Measurements from ENCODE around the gene HESX1.

The HESX1 gene

DNA sequence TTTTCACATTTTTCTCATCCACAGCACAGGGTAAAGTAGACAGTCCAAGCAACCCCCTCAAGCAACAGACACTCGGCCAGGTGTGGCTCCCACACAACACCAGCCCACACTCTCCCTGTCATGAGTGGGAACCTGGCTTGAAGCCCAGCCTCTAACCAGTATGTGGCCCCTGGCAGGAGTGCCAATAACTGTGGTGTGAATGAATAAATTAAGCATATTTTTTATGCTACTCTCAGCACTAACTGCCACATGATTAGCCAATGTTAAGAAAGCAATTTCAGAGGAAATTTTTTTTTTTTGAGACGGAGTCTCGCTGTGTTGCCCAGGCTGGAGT lies 44.5 kb downstream of the HESX1 start:
- TF ChIP-seq, protein P1, sequence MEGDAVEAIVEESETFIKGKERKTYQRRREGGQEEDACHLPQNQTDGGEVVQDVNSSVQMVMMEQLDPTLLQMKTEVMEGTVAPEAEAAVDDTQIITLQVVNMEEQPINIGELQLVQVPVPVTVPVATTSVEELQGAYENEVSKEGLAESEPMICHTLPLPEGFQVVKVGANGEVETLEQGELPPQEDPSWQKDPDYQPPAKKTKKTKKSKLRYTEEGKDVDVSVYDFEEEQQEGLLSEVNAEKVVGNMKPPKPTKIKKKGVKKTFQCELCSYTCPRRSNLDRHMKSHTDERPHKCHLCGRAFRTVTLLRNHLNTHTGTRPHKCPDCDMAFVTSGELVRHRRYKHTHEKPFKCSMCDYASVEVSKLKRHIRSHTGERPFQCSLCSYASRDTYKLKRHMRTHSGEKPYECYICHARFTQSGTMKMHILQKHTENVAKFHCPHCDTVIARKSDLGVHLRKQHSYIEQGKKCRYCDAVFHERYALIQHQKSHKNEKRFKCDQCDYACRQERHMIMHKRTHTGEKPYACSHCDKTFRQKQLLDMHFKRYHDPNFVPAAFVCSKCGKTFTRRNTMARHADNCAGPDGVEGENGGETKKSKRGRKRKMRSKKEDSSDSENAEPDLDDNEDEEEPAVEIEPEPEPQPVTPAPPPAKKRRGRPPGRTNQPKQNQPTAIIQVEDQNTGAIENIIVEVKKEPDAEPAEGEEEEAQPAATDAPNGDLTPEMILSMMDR (IDR thresholded peaks at IDR 0.05; ENCODE audit: low read depth, low read length): no peak
- no peak overlapping the region for H3K4me3 ChIP-seq (ENCODE audit: low read depth, low read length)

DNA sequence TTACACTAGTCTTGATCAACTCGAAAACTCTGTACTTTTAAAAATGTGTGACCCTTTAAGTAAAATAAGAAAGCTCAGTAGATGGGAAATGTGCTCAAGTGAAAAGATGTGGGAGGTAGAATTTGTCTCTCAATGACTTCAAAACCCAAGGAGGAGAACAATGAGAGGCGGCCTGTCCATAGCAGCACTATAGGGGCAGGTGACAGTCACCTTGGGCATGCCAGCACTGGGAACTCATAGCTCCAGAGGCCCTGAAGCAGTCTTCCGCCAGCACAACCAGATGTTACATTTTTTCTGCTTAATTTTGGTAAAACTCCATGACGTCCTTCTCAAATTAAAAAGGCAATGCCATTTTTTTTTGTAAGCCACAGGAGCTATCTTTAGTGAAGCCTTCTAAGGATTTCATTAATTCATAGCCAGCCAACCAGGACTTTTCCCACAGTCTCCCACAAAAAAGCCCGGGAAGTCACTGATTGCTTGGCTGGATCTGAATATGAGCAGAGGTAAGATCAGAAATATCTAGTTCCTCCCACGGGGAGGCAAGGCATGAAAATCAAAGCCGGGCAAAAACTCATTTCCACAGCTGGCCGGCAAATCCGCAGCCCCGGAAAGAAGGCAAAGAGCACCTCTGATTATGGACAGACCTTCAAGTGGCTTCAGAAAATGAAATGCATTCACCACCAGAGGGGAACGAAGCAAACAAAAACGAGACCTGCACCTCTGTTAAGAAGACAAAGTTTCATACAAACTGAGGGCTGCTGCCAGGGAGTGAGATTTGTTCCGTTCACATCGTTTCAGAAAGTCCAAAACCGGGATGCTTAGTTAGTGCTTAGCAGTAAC lies 45.1 kb downstream of the HESX1 start:
- H3K4me3 ChIP-seq (ENCODE audit: low read depth, low read length): no peak overlapping the region
- TF ChIP-seq, protein P1 (IDR thresholded peaks at IDR 0.05; ENCODE audit: low read depth, low read length): no peak

DNA sequence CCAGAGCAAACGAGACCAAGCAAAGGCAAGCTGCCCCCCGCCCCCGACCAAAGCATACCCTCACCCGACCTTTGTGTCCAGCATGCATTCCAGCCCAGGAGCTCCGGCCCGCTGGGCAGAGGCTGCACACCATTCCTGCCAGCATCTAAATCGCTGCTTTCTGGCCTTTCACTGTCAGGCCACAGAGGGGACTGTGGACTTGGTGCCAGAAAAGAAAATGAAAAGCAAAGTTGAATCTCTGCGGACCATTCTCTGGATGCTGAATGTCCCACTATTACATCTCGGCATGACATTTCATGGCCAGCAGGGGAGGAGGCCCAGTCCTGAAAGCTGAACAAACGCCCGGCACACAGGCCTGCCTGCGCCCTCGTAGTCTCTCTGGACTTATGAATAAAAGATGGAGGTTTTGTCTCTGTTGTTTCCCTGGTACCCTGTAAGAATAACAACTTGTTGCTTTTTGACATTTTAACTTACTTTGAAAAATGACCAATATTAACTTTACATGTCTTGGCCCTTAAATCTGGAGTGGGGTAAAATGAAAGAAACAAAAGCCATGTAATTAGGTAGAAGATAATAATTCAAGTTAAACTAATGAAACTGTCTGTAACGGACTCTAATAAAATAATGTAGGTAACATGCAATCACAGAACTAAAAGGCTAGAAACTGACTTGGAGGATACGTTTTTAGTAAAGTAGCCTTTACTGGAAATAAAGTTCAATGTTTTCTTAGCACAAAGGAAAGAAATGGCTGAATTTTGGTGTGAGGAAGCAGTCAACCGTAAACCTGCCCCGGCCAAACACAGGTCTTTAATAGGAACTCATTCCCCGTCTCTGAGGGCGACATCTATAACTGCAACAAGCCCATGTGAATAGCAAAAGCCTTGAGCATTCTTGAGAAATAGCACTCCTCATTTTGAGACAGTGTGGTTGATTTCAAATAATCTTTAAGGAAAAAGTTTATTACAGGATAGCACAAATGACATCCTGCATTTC lies 47.3 kb downstream of the HESX1 start:
- no peak overlapping the region for H3K4me3 ChIP-seq (ENCODE audit: low read depth, low read length)
- TF ChIP-seq, protein P1 (IDR thresholded peaks at IDR 0.05; ENCODE audit: low read depth, low read length): no peak

DNA sequence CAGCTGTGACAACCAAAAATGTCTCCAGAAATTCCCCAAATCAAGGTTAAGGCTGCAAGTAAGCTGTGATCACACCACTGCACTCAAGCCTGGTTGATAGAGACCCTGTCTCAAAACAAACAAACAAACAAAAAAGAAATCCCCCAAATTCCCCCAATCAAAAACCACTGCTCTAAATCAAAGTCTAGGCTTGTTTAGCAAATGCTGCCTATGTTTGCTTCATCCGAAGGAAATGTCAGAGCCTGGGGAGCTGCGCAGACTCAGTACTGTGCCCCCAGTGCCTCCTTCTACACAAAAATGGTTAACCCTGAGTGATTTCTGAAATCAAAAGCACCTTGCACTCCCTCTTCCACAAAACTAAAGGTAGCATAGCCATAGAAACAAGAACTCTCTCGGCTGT lies 48.0 kb downstream of the HESX1 start:
- no peak overlapping the region for H3K4me3 ChIP-seq (ENCODE audit: low read depth, low read length)
- TF ChIP-seq, protein P1 (IDR thresholded peaks at IDR 0.05; ENCODE audit: low read depth, low read length): no peak

DNA sequence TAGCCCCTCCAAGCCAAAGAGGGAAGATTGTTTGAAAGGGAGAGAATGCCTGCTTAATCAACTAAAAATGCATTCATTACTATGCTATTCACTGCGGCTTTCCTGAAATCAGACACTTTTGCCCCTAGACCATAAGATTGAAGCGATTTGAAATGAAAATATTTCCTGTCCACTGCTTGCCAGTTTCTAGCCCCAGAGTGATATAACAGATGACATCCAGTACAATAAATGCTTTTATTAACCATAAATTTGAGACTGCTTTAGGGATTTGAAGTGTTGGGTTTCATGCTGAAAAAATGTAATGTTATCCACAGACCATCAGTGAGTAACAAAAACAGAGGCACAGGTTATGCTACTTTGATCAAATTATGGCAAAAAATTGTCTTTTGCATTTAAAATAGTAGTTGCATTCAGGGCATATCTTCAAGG lies 48.7 kb downstream of the HESX1 start:
- TF ChIP-seq, protein P1 (IDR thresholded peaks at IDR 0.05; ENCODE audit: low read depth, low read length): no peak
- no peak overlapping the region for H3K4me3 ChIP-seq (ENCODE audit: low read depth, low read length)

DNA sequence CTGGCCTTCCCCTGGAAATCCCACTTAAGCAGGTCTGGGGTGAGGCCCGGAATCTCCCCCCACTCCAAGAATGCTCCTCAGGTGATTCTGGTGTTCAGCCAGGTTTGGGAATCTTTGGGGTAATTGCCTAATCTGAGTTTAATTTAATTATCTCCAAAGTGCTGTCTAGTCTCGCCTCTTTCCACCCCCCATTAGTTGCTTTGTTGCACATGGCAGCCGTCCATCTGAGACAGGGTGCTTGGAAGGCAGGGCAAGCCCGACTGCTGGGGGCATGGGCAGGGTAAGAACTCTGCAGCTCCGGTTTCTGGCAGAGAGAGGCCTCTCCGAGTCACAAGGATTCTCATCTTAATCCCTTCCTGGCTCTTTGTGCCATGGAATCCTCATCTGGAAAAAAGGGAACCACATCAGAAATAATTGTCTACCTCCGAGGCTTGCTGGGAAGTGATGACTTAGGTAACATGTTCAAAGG lies 49.6 kb downstream of the HESX1 start:
- H3K4me3 ChIP-seq (ENCODE audit: low read depth, low read length): no peak overlapping the region
- TF ChIP-seq, protein P1 (IDR thresholded peaks at IDR 0.05; ENCODE audit: low read depth, low read length): no peak

All from WI38 (cell line).